Keratinocyte (primary cell): ENCODE measurements around the gene SEMA7A. TPM values are rescaled to one million over a fixed set of nuclear protein-coding genes. Genes with fewer than 3 reads are reported as not detected.

Experiments used
- DNase-seq: peaks from one replicate; pipeline ENCODE4 v3.0.0-alpha.2; 2011; ENCODE audit warnings: low read depth, missing footprints, low spot score
- FAIRE-seq: peaks from 2 replicates; lab custom pipeline; 2011; peaks lifted over from hg19 to GRCh38; lab: Jason Lieb, UNC
- H2AFZ ChIP-seq: 2 replicates; pipeline ENCODE4 v1.6.0; 2012; ENCODE audit warnings: low read length, control low read depth, inconsistent platforms; ENCODE audit not compliant: control insufficient read depth
- H3K27ac ChIP-seq: 2 replicates; pipeline ENCODE4 v1.5.1; 2011; ENCODE audit warnings: low read length; ENCODE audit not compliant: control insufficient read depth, insufficient read depth
- H3K27me3 ChIP-seq: 3 replicates; pipeline ENCODE4 v1.6.0; 2011; ENCODE audit warnings: low read length; ENCODE audit not compliant: control insufficient read depth, insufficient read depth; ENCODE audit errors: extremely low read depth
- H3K36me3 ChIP-seq, 2 experiments: 2 replicates in 1 of 2; 3 replicates in 1 of 2; pipeline ENCODE4 v1.5.1; 2011; ENCODE audit warnings: low read length in 2 of 2, mild to moderate bottlenecking in 1 of 2; ENCODE audit not compliant: control insufficient read depth in 2 of 2, insufficient read depth in 2 of 2; ENCODE audit errors: extremely low read depth in 1 of 2
- H3K4me1 ChIP-seq: 3 replicates; pipeline ENCODE4 v1.5.1; 2011; ENCODE audit warnings: low read length; ENCODE audit not compliant: control insufficient read depth, insufficient read depth; ENCODE audit errors: extremely low read depth
- H3K4me2 ChIP-seq: 3 replicates; pipeline ENCODE4 v1.6.0; 2011; ENCODE audit warnings: low read depth, low read length; ENCODE audit not compliant: control insufficient read depth, insufficient read depth; ENCODE audit errors: extremely low read depth
- H3K4me3 ChIP-seq, 3 experiments: fragments of 200-600 bp in 1 of 3; sonication (generic) in 1 of 3; 2 replicates in 2 of 3; 3 replicates in 1 of 3; pipeline ENCODE4 v1.5.1; 2011 to 2016; ENCODE audit warnings: low read length in 3 of 3, mild to moderate bottlenecking in 3 of 3, control low read depth in 2 of 3, inconsistent platforms in 1 of 3, low read depth in 1 of 3, mixed read lengths in 1 of 3, mixed run types in 1 of 3, moderate library complexity in 1 of 3; ENCODE audit not compliant: control insufficient read depth in 2 of 3, insufficient read depth in 2 of 3; ENCODE audit errors: extremely low read depth in 1 of 3
- H3K79me2 ChIP-seq: 2 replicates; pipeline ENCODE4 v1.6.0; 2012; ENCODE audit warnings: low read length; ENCODE audit not compliant: control insufficient read depth, insufficient read depth
- H3K9ac ChIP-seq: 3 replicates; pipeline ENCODE4 v1.6.0; 2011; ENCODE audit warnings: low read length; ENCODE audit not compliant: control insufficient read depth, insufficient read depth; ENCODE audit errors: extremely low read depth
- H3K9me1 ChIP-seq: 3 replicates; pipeline ENCODE4 v1.6.0; 2011; ENCODE audit warnings: low read length; ENCODE audit not compliant: control insufficient read depth, insufficient read depth; ENCODE audit errors: extremely low read depth
- H3K9me3 ChIP-seq: 2 replicates; pipeline ENCODE4 v1.5.1; 2012; ENCODE audit warnings: low read depth, low read length; ENCODE audit not compliant: control insufficient read depth
- H4K20me1 ChIP-seq: 3 replicates; pipeline ENCODE4 v1.6.0; 2011; ENCODE audit warnings: low read length; ENCODE audit not compliant: control insufficient read depth, insufficient read depth; ENCODE audit errors: extremely low read depth
- CTCF ChIP-seq, 3 experiments: IDR thresholded peaks in 1 of 3; conservative IDR thresholded peaks in 1 of 3; optimal IDR thresholded peaks in 1 of 3; 2 replicates in 2 of 3; 3 replicates in 1 of 3; pipeline versions ENCODE3 to v1.5.1; 2011; ENCODE audit warnings: low read length in 3 of 3, mild to moderate bottlenecking in 3 of 3, moderate library complexity in 2 of 3, control low read depth in 1 of 3, inconsistent platforms in 1 of 3; ENCODE audit not compliant: insufficient read depth in 2 of 3; ENCODE audit errors: extremely low read depth in 1 of 3
- EZH2 ChIP-seq: IDR thresholded peaks from one replicate; pipeline ENCODE4 v1.6.1; 2012; ENCODE audit warnings: inconsistent platforms, mild to moderate bottlenecking, low read length, moderate library complexity
- dilution Hi-C: fragments of 300-500 bp; cut with MboI; formaldehyde crosslinking; loops from one replicate; pipeline ENCODE4 v1.7.0; 2020; ENCODE audit warnings: low sequenced_read_pairs; ENCODE audit not compliant: extremely low pct_ligation_motif_present
- polyA plus RNA-seq, 5 experiments: library from polyadenylated mRNA; depleted of rRNA in 3 of 5; stranded (reverse) in 3 of 5; stranded (forward) in 1 of 5; unstranded in 1 of 5; fragments of >200 nt; gene quantifications; 1 replicate in 1 of 5; 2 replicates in 3 of 5; 3 replicates in 1 of 5; pipeline versions ENCODE4 v1.2.1 to v1.2.3, GENCODE V29; 2011 to 2012; ENCODE audit warnings: missing spikeins in 2 of 5, low read depth in 1 of 5, low replicate concordance in 1 of 5

SEMA7A gene
- polyA plus RNA-seq, 1 donor (not counting 4 experiments of a cell fraction or from before 2014, with no cell fraction given), result 8.0 TPM

- Histone ChIP-seq H3K4me3 (no peak overlapping the region), H3K9me3 (no peaks in the 10 kb centered on the region), H2AFZ (no peak overlapping the region), H3K4me1 (peaks cover 73% of the 10 kb centered on the region), H3K9ac (peak overlapping the region; percentile 75), H3K4me2 (peak overlapping the region; percentile 54), H3K27me3 (no peaks in the 10 kb centered on the region), H3K36me3 (no peaks in the 10 kb centered on the region), H3K9me1 (no peaks in the 10 kb centered on the region), H4K20me1 (no peaks in the 10 kb centered on the region), H3K27ac (peak overlapping the region; percentile 96), H3K79me2 (no peaks in the 10 kb centered on the region)
- TF ChIP-seq CTCF (optimal IDR thresholded peaks at IDR 0.05 in 1 of 3, IDR thresholded peaks at IDR 0.05 in 1 of 3, conservative IDR thresholded peaks at IDR 0.05 in 1 of 3; ENCODE audit: extremely low read depth in 1 of 3, insufficient read depth in 2 of 3, low read length in 3 of 3), result no peak
- no peak for TF ChIP-seq EZH2
- FAIRE-seq (peak; percentile 99), DNase-seq (no peak)
- dilution Hi-C loops, result no loop called here
Measured at GRCh38 chr15:74383695-74384565, 49.8 kb downstream of the SEMA7A start.

GRCh38 chr15:74383286-74383685, 50.5 kb downstream of the SEMA7A start:
- Histone ChIP-seq H3K4me1 (peaks cover 80% of the 10 kb centered on the region), H2AFZ (no peak overlapping the region), H3K9ac (peak overlapping the region; percentile 65), H3K79me2 (no peaks in the 10 kb centered on the region), H3K4me3 (no peak overlapping the region), H3K27me3 (no peaks in the 10 kb centered on the region), H4K20me1 (no peaks in the 10 kb centered on the region), H3K9me1 (no peaks in the 10 kb centered on the region), H3K4me2 (no peak overlapping the region), H3K36me3 (no peaks in the 10 kb centered on the region), H3K9me3 (no peaks in the 10 kb centered on the region), H3K27ac (peak overlapping the region; percentile 96)
- DNase-seq (no peak), FAIRE-seq (no peak)
- TF ChIP-seq EZH2 (no peak), CTCF (optimal IDR thresholded peaks at IDR 0.05 in 1 of 3, IDR thresholded peaks at IDR 0.05 in 1 of 3, conservative IDR thresholded peaks at IDR 0.05 in 1 of 3; ENCODE audit: extremely low read depth in 1 of 3, insufficient read depth in 2 of 3, low read length in 3 of 3) (no peak)
- dilution Hi-C loops, result no loop called here
